HG02678 (cell line): ENCODE results near the gene PNMA8C.
"Not testable (repeated sequence)": the region's sequence is repeated elsewhere in the genome, so short reads cannot be mapped to it uniquely, and the experiment has no call there.

Source experiments
- ATAC-seq: cut with Tn5 transposase; IDR thresholded peaks from one replicate; pipeline ENCODE4 v1.9.1; 2021; ENCODE audit warnings: mild to moderate bottlenecking, moderate library complexity; ENCODE audit not compliant: unreplicated experiment

PNMA8C gene

GRCh38 chr19:46391296-46392251 lies 37.2 kb downstream of the PNMA8C start:
- ATAC-seq: no peak

DNA sequence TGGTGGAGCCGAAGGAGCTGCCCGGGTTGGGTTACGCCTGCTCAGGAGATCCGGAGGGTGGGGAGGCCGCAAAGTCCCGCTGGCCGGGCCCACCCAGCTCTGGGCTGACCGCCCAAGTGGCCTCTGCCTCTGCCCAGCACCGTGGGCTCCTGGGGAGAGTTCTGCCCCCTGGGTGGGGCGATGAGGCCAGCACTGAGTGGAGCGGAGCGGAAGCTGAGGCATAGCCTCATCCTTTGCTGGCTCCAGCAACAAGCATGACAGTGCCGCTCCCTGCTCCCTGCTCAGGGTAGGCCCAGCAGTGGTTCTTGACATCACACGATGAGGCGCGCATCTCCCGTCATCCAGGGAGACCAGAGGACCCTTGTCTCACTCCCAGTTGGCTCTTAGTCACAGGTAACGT lies 37.9 kb downstream of the PNMA8C start:
- no peak for ATAC-seq

DNA sequence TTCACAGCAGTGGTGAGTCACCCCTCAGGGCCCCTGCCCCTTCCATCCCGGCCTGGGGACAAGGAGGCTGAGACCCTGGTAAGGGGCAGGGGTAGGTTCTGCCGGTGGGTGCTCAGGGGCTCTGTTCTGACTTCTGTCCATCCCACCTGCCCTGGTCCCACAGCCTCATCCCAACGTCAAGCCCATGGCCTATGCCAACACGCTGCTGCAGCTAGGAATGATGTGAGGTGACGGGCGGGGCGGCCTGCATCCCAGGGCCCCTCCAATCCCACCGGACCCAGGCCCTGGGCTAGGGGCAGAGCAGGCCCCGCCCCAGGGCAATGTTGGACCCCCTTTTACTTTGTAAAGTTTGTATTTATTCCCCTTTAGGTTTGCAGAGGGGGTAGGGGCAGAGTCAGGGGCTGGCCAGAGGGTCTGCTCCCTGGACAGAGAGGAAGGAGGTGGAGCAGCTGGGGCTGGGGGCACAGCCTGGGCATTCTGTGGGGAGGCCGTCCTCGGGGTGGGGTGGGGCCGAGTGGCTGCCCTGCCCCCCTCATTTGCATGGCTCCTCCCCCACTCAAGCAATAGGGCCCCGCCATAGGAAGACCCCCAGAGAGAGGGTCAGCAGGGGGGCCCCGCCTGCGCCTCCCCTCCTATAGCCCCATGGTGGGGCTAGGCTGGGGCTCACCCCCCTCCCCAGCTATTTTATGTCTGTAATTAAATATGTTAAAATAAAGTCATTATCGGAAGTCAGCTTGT lies 38.4 kb downstream of the PNMA8C start:
- no peak for ATAC-seq

DNA sequence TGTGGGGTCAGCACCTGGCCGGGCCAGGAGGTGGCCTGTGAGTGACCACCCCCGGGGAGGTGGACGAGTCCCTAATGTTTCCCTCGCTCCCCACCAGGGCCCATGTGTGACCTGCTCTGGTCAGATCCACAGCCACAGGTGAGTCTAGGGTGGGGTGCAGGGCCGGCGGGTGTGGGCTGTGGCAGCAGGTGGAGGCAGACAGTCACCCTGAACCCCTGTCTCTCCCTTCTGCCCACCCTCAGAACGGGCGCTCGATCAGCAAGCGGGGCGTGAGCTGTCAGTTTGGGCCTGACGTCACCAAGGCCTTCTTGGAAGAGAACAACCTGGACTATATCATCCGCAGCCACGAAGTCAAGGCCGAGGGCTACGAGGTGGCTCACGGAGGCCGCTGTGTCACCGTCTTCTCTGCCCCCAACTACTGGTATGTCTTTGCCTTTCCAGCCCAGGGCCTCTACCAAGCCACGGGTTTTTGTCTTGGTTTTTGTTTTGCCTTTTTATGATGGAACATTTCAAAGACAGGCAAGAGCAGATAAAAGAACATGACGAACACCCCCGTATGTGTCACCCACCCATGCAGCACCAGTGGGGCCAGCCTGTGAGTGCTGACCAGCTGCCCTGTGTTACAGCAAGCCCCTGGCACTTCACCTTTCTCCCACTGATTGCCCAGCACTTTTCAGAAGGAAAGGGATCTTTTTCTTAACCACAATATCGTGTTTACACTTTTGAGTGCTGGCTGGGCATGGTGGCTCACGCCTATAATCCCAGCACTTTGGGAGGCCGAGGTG lies 40.2 kb downstream of the PNMA8C start:
- no peak for ATAC-seq

DNA sequence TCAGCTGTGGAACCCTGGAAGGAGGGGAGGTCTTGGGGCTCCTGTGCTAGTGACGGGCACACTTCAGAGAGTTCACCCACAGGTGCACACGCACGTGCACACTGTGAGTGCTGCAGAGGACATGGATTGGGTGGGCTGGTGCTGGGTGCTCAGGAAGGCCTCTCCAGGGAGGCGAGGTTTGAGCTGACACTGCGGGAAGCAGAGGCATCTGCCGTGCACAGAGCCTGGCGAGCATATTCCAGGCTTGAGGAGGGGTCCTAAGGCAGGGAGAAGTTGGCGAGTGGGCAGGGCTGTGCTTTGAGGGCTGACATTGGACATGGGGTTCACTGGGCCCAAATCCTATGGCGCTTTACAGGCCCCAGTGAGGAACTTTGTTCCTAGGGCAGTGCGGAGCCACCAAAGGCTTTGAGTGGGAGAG lies 41.0 kb downstream of the PNMA8C start:
- ATAC-seq: no peak

- no peak for ATAC-seq
These were observed 41.6 kb downstream of the PNMA8C start for GRCh38 chr19:46386996-46387712.

DNA sequence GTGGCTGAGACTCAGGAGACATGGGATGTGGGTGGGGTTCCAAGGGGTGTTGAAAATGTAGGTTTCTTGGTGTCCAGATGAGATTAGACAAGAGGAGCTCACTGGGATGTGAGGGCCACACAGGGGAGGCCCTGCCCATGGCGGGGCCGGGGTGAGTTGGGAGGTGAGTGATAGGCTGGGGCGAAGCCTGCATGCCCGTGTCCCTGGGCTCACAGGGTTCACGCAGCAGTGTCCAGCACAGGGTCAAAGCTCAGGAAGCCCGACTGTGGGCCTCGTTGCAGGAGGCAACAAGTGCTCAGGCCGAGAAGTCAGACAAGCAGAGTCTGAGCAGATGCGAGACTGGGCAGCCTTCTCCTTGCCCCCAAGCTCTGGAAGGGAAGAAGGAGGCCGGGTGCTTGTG lies 42.6 kb downstream of the PNMA8C start:
- ATAC-seq: no peak

DNA sequence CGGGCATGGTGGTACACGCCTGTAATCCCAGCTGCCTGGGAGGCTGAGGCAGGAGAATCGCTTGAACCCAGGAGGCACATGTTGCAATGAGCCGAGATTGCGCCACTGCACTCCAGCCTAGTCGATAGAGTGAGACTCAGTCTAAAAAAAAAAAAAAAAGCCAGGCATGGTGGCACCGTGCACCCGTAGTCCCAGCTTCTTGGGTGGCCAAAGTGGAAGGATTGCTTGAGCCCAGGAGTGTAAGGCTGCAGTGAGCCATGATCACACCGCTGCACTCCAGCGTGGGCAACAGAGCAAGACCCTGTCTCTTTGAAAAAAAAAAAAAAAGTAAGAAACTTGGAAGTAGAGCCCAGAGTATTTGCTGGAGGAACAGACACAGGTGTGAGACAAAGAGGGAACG lies 43.1 kb downstream of the PNMA8C start:
- no peak for ATAC-seq

GRCh38 chr19:46384396-46384795 lies 44.3 kb downstream of the PNMA8C start:
- ATAC-seq: no peak

DNA sequence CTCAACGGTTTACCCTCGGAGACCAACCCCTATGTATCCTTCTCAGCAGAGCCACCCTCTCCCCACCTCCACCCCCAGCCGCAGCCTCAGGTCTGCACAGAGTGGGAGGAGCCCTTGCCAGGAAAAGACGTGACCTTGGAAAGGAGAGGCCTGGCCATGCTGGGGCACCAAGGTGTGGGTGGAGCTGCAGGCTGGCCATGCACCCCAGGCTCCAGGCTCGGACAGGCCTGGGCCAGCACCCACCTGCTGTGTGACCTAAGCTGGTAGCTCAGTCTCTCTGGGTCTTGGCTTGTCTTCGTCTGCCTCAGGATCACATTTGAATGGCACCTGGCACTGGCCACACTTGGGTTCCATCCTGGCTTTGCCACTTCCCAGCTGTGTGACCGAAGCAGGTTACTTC lies 44.9 kb downstream of the PNMA8C start:
- no peak for ATAC-seq

DNA sequence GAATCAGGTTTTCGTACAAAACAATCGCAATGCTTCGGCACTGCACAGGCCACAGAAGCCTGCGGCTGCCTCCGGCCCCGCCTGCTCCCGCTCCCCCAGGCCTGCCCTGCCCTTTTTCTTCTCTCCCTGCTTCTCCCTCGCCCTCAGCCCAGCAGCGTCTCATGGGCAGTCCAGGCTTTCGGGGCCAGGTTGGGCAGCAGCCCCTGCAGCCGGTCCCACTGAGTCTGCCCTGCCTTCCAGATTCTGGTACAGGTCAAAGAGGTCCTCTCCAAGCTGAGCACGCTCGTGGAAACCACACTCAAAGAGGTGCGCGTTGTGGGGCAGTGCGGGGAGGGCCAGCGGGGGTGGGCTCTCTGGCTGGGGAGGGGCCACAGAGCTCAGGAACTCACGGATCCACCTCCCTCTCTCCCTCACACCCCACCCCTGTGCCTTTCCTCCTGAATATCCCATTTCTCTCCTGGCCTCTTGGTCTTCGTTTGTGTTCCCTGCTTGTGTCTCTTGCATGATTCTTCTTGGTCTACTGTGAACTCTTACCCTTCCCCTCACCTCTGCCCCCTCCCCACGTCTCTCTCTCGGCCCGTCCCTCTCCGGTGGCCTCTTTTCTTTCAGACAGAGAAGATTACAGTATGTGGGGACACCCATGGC lies 45.4 kb downstream of the PNMA8C start:
- ATAC-seq: no peak

GRCh38 chr19:46381756-46382345 lies 46.9 kb downstream of the PNMA8C start:
- ATAC-seq: no peak

DNA sequence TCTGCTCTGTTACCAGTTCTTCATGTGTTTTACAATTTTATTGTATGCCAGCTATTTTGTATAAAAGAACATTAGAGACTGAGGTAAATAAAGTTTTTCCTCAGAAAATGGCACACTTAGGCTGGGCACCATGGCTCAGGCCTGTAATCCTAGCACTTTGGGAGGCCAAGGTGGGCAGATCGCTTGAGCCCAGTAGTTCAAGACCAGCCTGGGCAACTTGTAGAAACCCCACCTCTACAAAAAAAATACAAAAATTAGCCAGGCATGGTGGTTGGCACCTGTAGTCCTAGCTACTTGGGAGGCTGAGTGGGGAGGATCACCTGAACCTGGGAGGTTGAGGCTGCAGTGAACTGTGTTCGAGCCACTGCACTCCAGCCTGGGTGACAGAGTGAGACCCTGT lies 47.4 kb downstream of the PNMA8C start:
- no peak for ATAC-seq

GRCh38 chr19:46380690-46381089 lies 48.0 kb downstream of the PNMA8C start:
- no peak for ATAC-seq

DNA sequence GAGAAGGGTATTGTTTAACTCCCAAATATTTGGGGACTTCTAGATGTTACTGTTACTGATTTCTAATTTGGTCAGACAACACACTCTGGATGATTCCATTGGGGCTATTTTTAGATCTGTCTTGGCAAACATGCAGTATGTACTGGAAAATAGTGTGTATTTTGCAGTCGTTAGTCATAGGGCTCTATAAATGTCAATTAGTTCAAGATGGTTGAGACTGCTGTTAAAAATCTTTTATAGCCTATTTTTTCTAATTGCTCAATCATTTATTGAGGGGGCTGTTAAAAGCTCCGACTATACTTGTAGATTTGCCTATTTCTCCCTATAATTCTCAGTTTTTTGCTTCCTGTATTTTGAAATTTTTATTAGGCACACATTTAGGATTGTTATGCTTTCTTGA lies 50.5 kb downstream of the PNMA8C start:
- no peak for ATAC-seq

GRCh38 chr19:46376241-46377153 lies 52.2 kb downstream of the PNMA8C start:
- ATAC-seq: no peak

GRCh38 chr19:46375476-46376067 lies 53.2 kb downstream of the PNMA8C start:
- not testable (repeated sequence) for ATAC-seq
